ENCODE results near the gene SFTPA2. TPM values are rescaled to one million over a fixed set of nuclear protein-coding genes. Genes with fewer than 3 reads are reported as not detected.
"Not testable (repeated sequence)": the region's sequence is repeated elsewhere in the genome, so short reads cannot be mapped to it uniquely, and the experiment has no call there.

The SFTPA2 gene
- not detected in 2 replicates for total RNA-seq (2014; rRNA removed; shearing (Covaris generic))

- no peak for DNase-seq (ENCODE audit: low read depth)
Measured at GRCh38 chr10:79560160-79560709, at the start of gene SFTPA2. Gene SFTPA2, minus strand, starts transcription at chr10:79560407. Its CDS starts 924 bp downstream, at chr10:79559483.

DNA sequence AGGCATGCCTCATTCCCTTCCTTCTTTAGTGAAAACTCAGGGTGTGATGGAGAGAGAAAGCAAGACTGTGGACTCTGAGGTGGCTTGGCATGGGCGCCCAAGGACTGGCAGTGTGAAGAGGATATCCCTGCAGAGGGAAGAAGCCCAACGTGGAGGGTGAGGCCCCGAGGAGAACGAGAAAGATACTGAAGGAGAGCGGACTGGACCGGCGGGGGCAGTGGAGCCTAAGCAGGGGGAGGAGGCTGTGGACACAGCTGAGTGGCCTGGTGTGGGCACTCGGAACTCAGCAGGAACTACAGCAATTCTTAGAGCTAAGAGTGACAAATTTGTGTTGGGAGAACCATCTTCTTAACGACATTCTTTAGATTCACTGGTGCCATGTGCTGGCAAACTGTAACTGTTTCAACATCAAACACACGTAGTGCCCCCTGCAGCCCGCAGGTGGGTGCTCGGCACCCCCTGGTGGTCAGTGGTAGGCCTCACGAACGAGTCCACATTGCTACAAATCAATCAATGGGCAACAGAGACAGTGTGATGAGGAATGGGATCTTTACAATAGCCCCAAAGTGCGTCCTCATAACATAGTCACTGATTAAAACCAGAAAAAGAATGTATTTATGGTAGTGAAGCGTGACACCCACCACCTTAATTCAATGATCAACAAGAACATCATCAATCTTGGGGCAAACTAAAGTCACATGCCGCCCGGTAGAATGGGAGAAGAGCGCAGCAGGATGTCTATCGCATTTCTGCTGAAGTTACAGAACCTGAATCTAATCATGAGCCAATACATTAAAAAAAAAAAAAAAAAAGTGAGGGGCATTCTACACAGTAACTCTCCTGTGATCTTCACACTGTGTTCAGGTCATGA, 48.5 kb upstream of the SFTPA2 start:
- peak; percentile 29 for DNase-seq (ENCODE audit: low read depth)

DNA sequence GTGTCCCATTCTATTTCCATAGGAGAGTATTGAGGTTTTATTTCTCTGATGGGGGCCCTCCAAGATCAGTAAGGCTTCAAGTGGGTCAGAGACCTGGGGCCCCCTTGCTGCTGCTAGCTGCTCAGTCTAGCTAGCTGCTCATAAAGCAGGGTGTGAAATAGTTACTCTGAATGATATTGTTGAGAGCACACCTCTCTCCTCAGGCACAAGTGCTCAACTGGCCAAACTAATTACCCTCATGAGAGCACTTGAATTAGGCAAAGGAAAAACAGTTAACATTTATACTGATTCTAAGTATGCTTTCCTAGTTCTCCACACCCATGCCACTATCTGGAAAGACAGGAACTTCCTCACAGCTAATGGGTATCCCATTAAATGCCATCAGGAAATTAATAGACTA, 45.1 kb upstream of the SFTPA2 start:
- no peak for DNase-seq (ENCODE audit: low read depth)

DNA sequence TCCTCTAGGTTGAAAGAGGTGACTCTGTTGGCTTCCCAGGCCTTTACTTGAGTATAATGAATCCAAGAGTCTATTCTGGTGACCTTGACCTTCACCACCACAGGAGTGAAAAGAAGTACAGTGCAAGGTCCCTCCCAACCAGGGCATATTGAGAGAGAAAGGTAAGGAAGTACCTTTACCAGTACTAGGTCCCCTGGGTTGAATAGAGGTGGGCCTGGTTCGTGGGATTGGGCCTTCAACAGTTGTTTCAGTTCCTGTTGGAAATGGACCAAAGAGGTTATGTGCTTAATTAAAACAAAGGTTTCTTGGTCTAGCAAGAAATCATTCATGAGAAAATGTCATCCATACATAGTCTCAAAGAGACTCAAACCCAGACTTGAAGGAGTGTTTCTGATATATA, 44.1 kb upstream of the SFTPA2 start:
- no peak for DNase-seq (ENCODE audit: low read depth)

DNA sequence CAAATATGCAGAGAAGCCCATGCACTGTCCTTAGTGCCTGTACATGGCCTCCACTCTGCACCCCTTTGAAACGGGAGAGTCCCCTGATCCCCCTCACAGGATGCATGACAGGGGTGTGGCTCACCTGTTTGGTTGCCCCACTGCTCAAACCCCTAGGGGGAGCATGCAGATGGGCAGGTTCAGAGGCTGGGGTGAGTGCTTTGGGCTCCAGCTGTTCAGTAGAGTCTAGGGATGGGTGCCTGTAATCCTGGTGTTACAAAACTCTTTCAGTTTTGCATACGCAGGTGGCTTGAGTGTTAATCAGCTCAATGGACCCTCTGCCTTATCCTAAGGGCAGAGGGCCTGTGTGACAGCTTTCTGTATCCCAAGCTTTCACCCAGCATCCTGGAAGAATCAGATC, 42.7 kb upstream of the SFTPA2 start:
- DNase-seq (ENCODE audit: low read depth), result no peak

DNA sequence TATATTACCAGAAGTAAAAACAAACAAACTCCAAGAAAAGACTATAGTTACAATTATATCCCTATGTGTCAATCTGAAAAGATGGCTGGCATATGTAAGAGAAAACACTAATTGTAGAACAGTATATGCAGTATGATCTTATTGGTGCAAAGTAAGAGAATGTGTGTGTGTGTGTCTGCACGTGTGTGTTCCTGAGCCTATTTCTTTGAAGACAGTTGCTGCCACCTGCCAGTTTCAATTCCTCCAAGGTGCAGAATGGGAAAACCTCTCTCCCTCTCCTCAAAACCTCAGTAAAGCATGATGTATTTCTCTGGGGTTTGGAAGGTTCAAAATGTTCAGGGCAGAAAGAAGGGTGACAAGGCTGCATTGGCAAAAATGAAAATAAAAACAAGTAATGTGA, 41.7 kb upstream of the SFTPA2 start:
- no peak for DNase-seq (ENCODE audit: low read depth)

DNA sequence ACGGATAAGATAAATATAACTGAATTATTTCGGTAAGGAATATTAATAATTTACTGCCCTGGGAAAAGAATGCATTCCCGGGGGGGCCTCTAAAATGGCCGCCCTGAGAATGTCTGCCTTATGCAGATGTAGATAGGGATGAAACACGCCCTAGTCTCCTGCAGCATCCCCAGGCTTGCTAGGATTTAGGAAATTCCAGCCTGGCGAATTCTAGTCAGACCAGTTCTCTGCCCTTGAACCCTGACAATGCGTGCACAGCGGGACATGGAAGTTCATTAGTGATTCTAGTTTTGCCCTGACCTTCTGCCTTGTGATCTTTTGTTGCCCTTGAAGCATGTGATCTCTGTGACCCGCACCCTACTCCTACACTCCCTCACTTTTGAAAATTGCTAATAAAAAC, 39.4 kb upstream of the SFTPA2 start:
- not testable (repeated sequence) for DNase-seq (ENCODE audit: low read depth)

DNA sequence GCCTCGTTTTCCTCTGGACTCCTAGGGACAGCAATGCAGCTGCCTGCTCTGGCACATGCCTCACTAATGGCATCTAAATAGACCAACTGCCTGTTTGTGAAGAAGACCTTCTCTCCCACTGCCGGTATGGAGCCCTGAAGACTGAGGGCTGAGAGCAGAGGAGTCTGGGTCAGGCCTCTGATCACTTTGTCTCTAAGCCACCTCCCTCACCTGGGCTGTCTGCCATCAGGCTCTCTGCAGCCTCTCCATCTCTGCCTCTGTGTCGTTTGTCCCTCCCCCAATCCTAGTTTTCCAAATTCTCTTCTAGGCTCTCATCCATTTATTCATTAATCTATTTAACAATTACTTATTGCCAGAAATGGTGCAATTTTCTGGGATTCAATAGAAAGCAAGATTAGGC, 35.3 kb upstream of the SFTPA2 start:
- no peak for DNase-seq (ENCODE audit: low read depth)

- DNase-seq (ENCODE audit: low read depth), result not testable (repeated sequence)
Measured at GRCh38 chr10:79594565-79594964, 34.4 kb upstream of the SFTPA2 start.

DNA sequence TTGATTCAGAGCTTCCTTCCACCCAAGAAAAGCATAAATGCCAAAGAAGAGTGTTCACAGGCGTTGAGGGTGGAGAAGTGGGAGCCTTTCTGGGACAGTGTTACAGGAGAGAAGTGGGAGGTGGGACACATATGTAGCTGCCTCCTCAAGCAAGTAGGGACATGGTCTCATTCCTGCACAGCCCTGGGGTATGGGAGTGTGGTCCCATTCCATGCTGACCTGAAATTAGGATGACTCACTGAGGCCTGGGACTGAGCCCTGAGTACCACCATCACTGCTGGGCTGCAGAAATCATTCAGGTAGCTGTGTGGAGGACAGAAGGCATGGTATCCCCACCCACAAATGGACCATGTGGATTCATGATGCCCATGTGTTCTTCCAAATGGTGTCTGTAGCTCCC, 33.2 kb upstream of the SFTPA2 start:
- no peak for DNase-seq (ENCODE audit: low read depth)

- DNase-seq (ENCODE audit: low read depth), result no peak
Measured at GRCh38 chr10:79588800-79589199, 28.6 kb upstream of the SFTPA2 start.

GRCh38 chr10:79586933-79587332, 26.7 kb upstream of the SFTPA2 start:
- no peak for DNase-seq (ENCODE audit: low read depth)

DNA sequence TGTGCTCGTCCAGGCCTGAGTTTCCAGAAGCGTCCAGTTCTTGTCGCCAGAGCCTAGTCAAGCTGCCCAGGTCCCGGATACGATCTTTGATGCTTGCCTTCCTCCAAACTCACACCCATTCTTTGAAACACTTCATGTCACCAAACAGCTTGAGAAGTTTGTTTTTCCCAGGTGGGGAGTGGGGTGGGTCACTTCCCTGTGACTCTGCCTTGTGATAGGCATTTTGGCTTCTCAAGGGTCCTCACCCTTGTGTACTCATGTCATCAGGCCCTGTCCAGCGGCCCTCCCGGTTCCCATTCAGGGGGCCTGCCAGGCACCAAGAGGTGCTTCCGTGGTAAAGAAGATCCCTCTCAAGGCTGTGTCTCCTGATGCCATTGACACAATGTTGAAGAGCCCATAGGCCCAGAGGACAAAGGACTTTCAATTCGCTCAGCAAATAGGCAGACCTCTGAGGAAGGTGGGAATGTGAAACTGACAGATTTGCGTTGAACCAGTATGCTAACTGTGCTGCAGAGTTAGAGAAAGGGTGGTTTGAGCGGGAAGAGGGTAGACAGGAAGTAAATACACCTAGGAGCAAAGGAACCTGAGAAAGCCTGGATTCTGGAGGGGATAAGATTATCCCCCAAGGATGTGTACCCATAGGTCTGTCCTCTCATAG, 25.8 kb upstream of the SFTPA2 start:
- no peak for DNase-seq (ENCODE audit: low read depth)

DNA sequence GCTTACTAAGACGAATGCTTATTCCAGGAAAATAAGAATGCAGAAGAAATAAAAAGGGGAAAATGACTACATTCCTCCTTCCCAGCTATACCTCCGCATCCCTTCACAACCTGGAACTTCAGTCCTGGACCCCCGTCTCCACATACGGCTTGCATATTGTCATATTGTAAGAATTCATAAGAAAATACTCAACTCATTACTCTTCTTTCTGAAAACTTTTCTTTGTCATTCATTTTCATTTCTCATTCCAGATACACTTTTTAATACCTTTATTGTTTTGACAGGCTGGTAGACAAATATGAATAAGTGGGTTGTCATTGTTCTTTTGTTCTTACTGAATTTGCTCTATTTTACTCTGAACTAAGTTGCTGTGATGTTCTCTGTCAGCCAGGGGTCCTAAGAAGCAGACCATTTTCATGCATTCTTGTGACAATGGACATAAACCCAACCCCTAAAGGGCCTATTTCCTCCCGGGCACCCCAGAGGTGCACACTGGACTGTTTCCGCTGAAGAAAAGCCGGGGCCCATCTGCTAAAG, 23.3 kb upstream of the SFTPA2 start:
- DNase-seq (ENCODE audit: low read depth), result no peak

- not testable (repeated sequence) for DNase-seq (ENCODE audit: low read depth)
Measured at GRCh38 chr10:79582954-79583353, 22.7 kb upstream of the SFTPA2 start.

- no peak for DNase-seq (ENCODE audit: low read depth)
Measured at GRCh38 chr10:79582096-79582495, 21.9 kb upstream of the SFTPA2 start.

DNA sequence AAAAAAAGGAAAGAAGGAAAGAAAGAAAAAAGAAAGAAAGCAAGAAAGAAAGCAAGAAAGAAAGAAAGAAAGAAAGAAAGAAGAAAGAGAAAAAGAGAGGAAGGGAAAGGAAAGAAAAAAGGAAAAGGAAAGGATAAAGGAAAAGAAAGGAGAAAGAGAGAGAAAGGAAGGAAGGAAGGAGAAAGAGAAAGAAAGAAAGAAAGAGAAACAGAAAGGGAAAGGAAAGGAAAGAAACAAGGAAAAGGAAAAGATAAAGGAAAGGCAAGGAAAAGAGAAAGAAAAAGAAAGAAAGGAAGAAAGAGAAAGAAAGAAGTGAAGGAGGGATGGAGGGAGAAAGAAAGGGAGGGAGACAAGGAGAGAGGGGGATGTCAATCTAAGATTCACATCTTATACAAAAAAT, 20.8 kb upstream of the SFTPA2 start:
- no peak for DNase-seq (ENCODE audit: low read depth)

GRCh38 chr10:79579361-79579760, 19.2 kb upstream of the SFTPA2 start:
- no peak for DNase-seq (ENCODE audit: low read depth)

- not testable (repeated sequence) for DNase-seq (ENCODE audit: low read depth)
Measured at GRCh38 chr10:79570624-79571023, 10.4 kb upstream of the SFTPA2 start.

GRCh38 chr10:79563426-79563825, 3.2 kb upstream of the SFTPA2 start:
- DNase-seq (ENCODE audit: low read depth), result no peak

DNA sequence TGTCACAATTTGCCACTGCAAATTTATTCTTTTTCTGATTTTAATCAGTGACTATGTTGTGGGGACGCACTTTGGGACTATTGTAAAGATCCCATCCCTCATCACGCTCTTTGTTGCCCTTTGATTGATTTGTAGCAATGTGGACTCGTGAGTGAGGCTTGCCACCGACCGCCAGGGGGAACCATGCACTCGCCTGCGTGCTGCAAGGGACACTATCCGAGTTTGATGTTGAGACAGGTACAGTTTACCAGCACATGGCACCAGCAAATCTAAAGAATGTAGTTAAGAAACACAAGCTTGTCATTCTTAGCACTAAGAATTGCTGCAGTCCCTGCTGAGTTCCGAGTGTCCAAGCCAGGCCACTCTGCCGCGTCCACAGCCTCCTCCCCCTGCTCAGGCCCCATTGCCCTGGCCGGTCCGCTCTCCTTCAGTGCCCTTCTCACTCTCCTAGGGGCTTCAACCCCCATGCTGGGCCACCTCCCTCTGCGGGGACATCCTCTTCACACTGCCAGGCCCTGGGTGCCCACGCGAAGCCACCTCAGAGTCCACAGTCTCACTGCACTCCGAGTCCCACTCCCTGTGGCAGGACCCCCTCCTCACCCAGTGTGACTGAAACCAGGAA, 2.0 kb upstream of the SFTPA2 start:
- DNase-seq (ENCODE audit: low read depth), result peak; percentile 34

GRCh38 chr10:79561257-79561656, 1.1 kb upstream of the SFTPA2 start:
- DNase-seq (ENCODE audit: low read depth), result no peak
